Smooth muscle cell (in vitro differentiated cells): ENCODE results near the gene CAV3. TPM values are rescaled to one million over a fixed set of nuclear protein-coding genes. Genes with fewer than 3 reads are reported as not detected.
A peak's percentile ranks its signal among the peaks of the same experiment; 100 is the strongest.

Experiments used
- DNase-seq: peaks from one replicate; lab custom pipeline; 2025; ENCODE audit not compliant: unreplicated experiment; lab: John Stamatoyannopoulos, UW
- H2AFZ ChIP-seq: fragments of 200-600 bp; sonication (generic); 2 replicates; pipeline ENCODE4 v1.6.0; 2016; ENCODE audit warnings: antibody characterized with exemption, low read depth, mild to moderate bottlenecking
- H3F3A ChIP-seq: fragments of 200-600 bp; sonication (generic); 2 replicates; pipeline ENCODE4 v1.6.0; 2017; ENCODE audit warnings: antibody characterized with exemption, low read depth
- H3K27ac ChIP-seq: fragments of 200-600 bp; sonication (generic); 2 replicates; pipeline ENCODE4 v1.5.1; 2016; ENCODE audit warnings: low read depth, mild to moderate bottlenecking
- H3K27me3 ChIP-seq: fragments of 200-600 bp; sonication (generic); 2 replicates; pipeline ENCODE4 v1.6.1; 2016; ENCODE audit warnings: low read depth, mild to moderate bottlenecking
- H3K36me3 ChIP-seq: fragments of 200-600 bp; sonication (generic); 2 replicates; pipeline ENCODE4 v1.5.1; 2016; ENCODE audit warnings: low read depth
- H3K4me1 ChIP-seq: fragments of 200-600 bp; sonication (generic); 2 replicates; pipeline ENCODE4 v1.5.1; 2016; ENCODE audit warnings: low read depth
- H3K4me2 ChIP-seq: fragments of 200-600 bp; sonication (generic); 2 replicates; pipeline ENCODE4 v1.6.0; 2016; ENCODE audit warnings: mild to moderate bottlenecking
- H3K4me3 ChIP-seq: fragments of 200-600 bp; sonication (generic); 2 replicates; pipeline ENCODE4 v1.5.1; 2016; ENCODE audit warnings: mild to moderate bottlenecking
- H3K79me2 ChIP-seq: fragments of 200-600 bp; sonication (generic); 2 replicates; pipeline ENCODE4 v1.6.0; 2016; ENCODE audit warnings: low read depth, mild to moderate bottlenecking
- H3K9ac ChIP-seq: fragments of 200-600 bp; sonication (generic); 2 replicates; pipeline ENCODE4 v1.6.0; 2016; ENCODE audit warnings: low read depth
- H3K9me3 ChIP-seq: fragments of 200-600 bp; sonication (generic); replicated peaks from 2 replicates; pipeline ENCODE4 v1.5.1; 2016; ENCODE audit warnings: low read depth
- H4K20me1 ChIP-seq: fragments of 200-600 bp; sonication (generic); 2 replicates; pipeline ENCODE4 v1.6.0; 2016; ENCODE audit warnings: low read depth
- WGBS: methylation state at CpG from one replicate; pipeline ENCODE4 v1.1.7; 2016; ENCODE audit warnings: low lambda C conversion rate; 5-methylcytosine and 5-hydroxymethylcytosine counted together
- polyA plus RNA-seq: library from polyadenylated mRNA; unstranded; fragments of >200 nt; fragmentation: Nextera tagmentation; extraction: Ambion mirVana; gene quantifications from 2 replicates; pipeline ENCODE4 v1.2.1, GENCODE V29; 2016
- total RNA-seq: library from RNA; depleted of rRNA; stranded (reverse); fragments of >200 nt; gene quantifications from 2 replicates; pipeline ENCODE4 v1.2.3, GENCODE V29; 2014
- TF ChIP-seq, protein P1 (sequence below): fragments of 200-600 bp; sonication (generic); IDR thresholded peaks from 2 replicates; pipeline ENCODE4 v1.5.1; 2017; ENCODE audit warnings: borderline replicate concordance, mild to moderate bottlenecking, antibody characterized with exemption; ENCODE audit not compliant: insufficient read depth, poor library complexity, severe bottlenecking

The CAV3 gene
- total and polyA plus RNA-seq, 2 experiments from 2014 or later: not detected

DNA sequence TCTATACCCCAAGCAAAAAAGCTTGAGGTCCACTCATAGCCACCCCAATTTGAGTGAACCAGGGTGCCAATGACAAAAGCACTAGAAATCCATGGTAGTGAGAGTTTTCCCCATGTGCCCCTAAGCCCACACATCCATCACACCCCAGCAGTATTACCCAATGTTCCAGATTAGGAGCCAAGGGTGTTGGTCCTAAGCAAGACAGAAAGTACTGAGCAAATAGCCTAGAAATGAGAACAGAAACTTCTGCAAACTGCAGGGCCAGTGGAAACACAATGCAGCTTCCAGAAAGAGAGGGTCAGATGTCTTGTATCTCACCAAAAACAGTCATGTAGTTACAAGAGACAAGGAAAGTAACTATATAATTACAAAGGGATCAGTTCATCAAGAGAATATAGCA is 46.7 kb downstream of the CAV3 start:
- Histone ChIP-seq H2AFZ (no peak overlapping the region), H3K4me3 (no peak overlapping the region), H3K9me3 (no peaks in the 10 kb centered on the region), H3K36me3 (no peaks in the 10 kb centered on the region), H3K79me2 (no peaks in the 10 kb centered on the region), H3K27ac (no peak overlapping the region), H4K20me1 (no peaks in the 10 kb centered on the region), H3F3A (no peaks in the 10 kb centered on the region), H3K4me1 (no peaks in the 10 kb centered on the region), H3K9ac (no peak overlapping the region), H3K4me2 (no peak overlapping the region), H3K27me3 (peaks cover 3% of the 10 kb centered on the region)
- TF ChIP-seq, protein P1, sequence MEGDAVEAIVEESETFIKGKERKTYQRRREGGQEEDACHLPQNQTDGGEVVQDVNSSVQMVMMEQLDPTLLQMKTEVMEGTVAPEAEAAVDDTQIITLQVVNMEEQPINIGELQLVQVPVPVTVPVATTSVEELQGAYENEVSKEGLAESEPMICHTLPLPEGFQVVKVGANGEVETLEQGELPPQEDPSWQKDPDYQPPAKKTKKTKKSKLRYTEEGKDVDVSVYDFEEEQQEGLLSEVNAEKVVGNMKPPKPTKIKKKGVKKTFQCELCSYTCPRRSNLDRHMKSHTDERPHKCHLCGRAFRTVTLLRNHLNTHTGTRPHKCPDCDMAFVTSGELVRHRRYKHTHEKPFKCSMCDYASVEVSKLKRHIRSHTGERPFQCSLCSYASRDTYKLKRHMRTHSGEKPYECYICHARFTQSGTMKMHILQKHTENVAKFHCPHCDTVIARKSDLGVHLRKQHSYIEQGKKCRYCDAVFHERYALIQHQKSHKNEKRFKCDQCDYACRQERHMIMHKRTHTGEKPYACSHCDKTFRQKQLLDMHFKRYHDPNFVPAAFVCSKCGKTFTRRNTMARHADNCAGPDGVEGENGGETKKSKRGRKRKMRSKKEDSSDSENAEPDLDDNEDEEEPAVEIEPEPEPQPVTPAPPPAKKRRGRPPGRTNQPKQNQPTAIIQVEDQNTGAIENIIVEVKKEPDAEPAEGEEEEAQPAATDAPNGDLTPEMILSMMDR: no peak
- DNase-seq: no peak

GRCh38 chr3:8784676-8785435 is 51.3 kb downstream of the CAV3 start:
- Histone ChIP-seq H3K4me2 (no peak overlapping the region), H3K27me3 (peaks cover 3% of the 10 kb centered on the region), H4K20me1 (no peaks in the 10 kb centered on the region), H2AFZ (no peak overlapping the region), H3F3A (no peaks in the 10 kb centered on the region), H3K4me1 (no peaks in the 10 kb centered on the region), H3K4me3 (no peak overlapping the region), H3K9me3 (peaks cover 5% of the 10 kb centered on the region), H3K9ac (no peak overlapping the region), H3K36me3 (no peaks in the 10 kb centered on the region), H3K27ac (no peak overlapping the region), H3K79me2 (no peaks in the 10 kb centered on the region)
- DNase-seq: no peak
- TF ChIP-seq, protein P1: no peak
- WGBS: 95% methylated on average over 3 of the region's 3 CpGs

DNA sequence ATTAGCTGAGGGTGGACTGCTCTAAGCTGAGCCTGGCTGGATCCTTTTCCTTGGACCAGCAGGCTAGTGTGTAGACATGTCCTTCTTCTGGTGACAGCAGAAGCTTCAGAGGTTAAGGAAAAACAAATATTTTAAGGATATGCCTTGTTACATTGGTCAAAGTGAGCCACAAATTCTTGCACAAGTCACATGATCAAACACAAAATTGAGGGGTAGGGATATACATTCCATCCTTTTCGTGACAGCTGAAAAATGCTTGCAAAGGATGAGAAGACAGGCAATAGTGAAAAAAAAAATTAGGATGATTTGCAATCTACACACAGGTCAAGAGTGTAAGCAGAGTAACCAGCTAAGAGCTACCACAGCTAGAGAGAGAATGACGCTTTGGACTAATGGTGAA is 56.9 kb downstream of the CAV3 start:
- WGBS: 90% methylated on average over 2 of the region's 2 CpGs
- H3K4me2 ChIP-seq: no peak overlapping the region
- H4K20me1 ChIP-seq: no peaks in the 10 kb centered on the region
- H3K27me3 ChIP-seq: no peaks in the 10 kb centered on the region
- peaks cover 5% of the 10 kb centered on the region for H3K9me3 ChIP-seq
- no peaks in the 10 kb centered on the region for H3K4me1 ChIP-seq
- no peak overlapping the region for H3K4me3 ChIP-seq
- H3F3A ChIP-seq: no peaks in the 10 kb centered on the region
- H3K27ac ChIP-seq: no peak overlapping the region
- H3K79me2 ChIP-seq: no peaks in the 10 kb centered on the region
- TF ChIP-seq, protein P1: no peak
- DNase-seq: no peak
- no peak overlapping the region for H3K9ac ChIP-seq
- H3K36me3 ChIP-seq: no peaks in the 10 kb centered on the region
- no peak overlapping the region for H2AFZ ChIP-seq

- no peak for DNase-seq
- H3K9me3 ChIP-seq: no peaks in the 10 kb centered on the region
- H4K20me1 ChIP-seq: no peaks in the 10 kb centered on the region
- no peak overlapping the region for H2AFZ ChIP-seq
- TF ChIP-seq, protein P1: no peak
- H3K79me2 ChIP-seq: no peaks in the 10 kb centered on the region
- H3K36me3 ChIP-seq: no peaks in the 10 kb centered on the region
- no peaks in the 10 kb centered on the region for H3K27me3 ChIP-seq
- H3K4me3 ChIP-seq: no peak overlapping the region
- 37% methylated on average over 7 of the region's 7 CpGs for WGBS
- H3K9ac ChIP-seq: peak overlapping the region; percentile 31
- no peaks in the 10 kb centered on the region for H3F3A ChIP-seq
- H3K4me2 ChIP-seq: no peak overlapping the region
- H3K4me1 ChIP-seq: no peaks in the 10 kb centered on the region
- peak overlapping the region; percentile 63 for H3K27ac ChIP-seq
Observed at GRCh38 chr3:8793242-8793641, 59.6 kb downstream of the CAV3 start.
